Measurements from ENCODE around the gene CTAGE9.

Gene CTAGE9

DNA sequence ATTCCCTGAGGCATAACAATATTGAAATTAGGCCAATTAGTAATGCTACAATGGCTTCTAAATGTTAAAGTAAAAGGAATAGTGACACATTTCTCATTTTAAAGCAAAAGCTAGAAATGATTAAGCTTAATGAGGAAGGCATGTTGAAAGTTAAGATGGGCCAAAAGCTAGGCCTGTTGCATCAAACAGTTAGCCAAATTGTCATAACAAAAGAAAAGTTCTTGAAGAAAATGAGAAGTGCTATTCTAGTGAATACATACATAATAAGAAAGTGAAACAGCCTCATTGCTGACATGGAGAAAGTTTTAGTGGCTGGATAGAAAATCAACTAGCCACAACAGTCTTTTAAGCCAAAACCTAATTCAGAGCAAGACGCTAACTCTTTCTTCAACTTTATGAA is 22.5 kb downstream of the CTAGE9 start:
- H3K27ac ChIP-seq: no peak overlapping the region
- H3K4me3 ChIP-seq (IDR thresholded peaks at IDR 0.05; ENCODE audit: insufficient read depth, low read depth, low read length): no peak overlapping the region
- TF ChIP-seq, protein P1, sequence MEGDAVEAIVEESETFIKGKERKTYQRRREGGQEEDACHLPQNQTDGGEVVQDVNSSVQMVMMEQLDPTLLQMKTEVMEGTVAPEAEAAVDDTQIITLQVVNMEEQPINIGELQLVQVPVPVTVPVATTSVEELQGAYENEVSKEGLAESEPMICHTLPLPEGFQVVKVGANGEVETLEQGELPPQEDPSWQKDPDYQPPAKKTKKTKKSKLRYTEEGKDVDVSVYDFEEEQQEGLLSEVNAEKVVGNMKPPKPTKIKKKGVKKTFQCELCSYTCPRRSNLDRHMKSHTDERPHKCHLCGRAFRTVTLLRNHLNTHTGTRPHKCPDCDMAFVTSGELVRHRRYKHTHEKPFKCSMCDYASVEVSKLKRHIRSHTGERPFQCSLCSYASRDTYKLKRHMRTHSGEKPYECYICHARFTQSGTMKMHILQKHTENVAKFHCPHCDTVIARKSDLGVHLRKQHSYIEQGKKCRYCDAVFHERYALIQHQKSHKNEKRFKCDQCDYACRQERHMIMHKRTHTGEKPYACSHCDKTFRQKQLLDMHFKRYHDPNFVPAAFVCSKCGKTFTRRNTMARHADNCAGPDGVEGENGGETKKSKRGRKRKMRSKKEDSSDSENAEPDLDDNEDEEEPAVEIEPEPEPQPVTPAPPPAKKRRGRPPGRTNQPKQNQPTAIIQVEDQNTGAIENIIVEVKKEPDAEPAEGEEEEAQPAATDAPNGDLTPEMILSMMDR (conservative IDR thresholded peaks at IDR 0.05; ENCODE audit: low read depth, low read length): no peak
- H3K4me2 ChIP-seq: no peak overlapping the region
- no peaks in the 10 kb centered on the region for H3K27me3 ChIP-seq (ENCODE audit: insufficient read depth, low read depth)
- no peaks in the 10 kb centered on the region for H4K20me1 ChIP-seq (ENCODE audit: insufficient read depth)
- H3K4me1 ChIP-seq (ENCODE audit: low read depth, poor library complexity, severe bottlenecking): peaks cover 6% of the 10 kb centered on the region
- H2AFZ ChIP-seq (ENCODE audit: low read depth): no peak overlapping the region
- no peaks in the 10 kb centered on the region for H3K36me3 ChIP-seq (ENCODE audit: insufficient read depth)
- H3K79me2 ChIP-seq (ENCODE audit: insufficient read depth, low read depth): no peaks in the 10 kb centered on the region
- no peak overlapping the region for H3K9ac ChIP-seq

DNA sequence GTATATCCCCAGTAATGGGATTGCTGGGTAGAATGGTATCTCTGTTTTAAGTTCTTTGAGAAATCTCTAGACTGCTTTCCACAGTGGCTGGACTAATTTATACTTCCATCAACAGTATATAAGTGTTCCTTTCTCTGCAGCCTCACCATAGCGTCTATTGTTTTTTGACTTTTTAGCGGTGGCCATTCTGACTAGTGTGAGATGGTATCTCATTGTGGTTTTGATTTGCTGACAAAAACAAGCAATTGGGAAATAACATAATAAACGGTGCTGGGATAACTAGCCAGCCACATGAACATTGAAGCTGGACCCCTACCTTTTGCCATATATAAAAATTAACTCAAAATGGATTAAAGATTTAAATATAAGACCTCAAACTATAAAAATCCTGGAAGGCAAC is 23.8 kb downstream of the CTAGE9 start:
- no peak overlapping the region for H3K9ac ChIP-seq
- peaks cover 6% of the 10 kb centered on the region for H3K4me1 ChIP-seq (ENCODE audit: low read depth, poor library complexity, severe bottlenecking)
- H3K4me3 ChIP-seq (IDR thresholded peaks at IDR 0.05; ENCODE audit: insufficient read depth, low read depth, low read length): no peak overlapping the region
- H3K27me3 ChIP-seq (ENCODE audit: insufficient read depth, low read depth): no peaks in the 10 kb centered on the region
- H3K27ac ChIP-seq: no peak overlapping the region
- H3K36me3 ChIP-seq (ENCODE audit: insufficient read depth): no peaks in the 10 kb centered on the region
- no peak overlapping the region for H2AFZ ChIP-seq (ENCODE audit: low read depth)
- no peak overlapping the region for H3K4me2 ChIP-seq
- TF ChIP-seq, protein P1 (conservative IDR thresholded peaks at IDR 0.05; ENCODE audit: low read depth, low read length): no peak
- H4K20me1 ChIP-seq (ENCODE audit: insufficient read depth): no peaks in the 10 kb centered on the region
- no peaks in the 10 kb centered on the region for H3K79me2 ChIP-seq (ENCODE audit: insufficient read depth, low read depth)

DNA sequence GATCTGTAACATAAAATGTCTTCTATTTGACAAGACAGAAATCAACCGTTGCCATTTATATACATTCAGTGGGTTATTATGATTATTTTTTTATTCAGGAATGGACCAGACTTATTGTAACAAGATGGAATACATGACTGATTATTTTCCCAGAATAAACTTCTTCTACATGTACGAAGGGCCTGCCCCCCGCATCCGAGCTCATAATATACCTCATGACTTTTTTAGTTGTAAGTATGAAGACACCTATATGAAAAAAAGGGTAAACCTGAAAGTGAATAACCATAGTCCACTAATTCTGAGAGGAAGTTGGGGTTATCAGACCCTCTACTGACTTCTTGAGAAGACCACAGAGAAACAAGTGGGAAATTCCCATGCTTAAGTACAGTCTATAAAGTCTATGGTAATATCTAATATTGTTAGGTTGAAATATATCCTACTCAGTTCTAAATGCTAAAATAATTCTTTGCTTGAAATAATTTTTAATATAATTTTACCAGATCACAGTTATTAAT is 25.5 kb downstream of the CTAGE9 start:
- Histone ChIP-seq H3K4me3 (IDR thresholded peaks at IDR 0.05; ENCODE audit: insufficient read depth, low read depth, low read length) (no peak overlapping the region), H3K36me3 (ENCODE audit: insufficient read depth) (no peaks in the 10 kb centered on the region), H3K9ac (no peak overlapping the region), H3K4me2 (no peak overlapping the region), H3K79me2 (ENCODE audit: insufficient read depth, low read depth) (no peaks in the 10 kb centered on the region), H3K27me3 (ENCODE audit: insufficient read depth, low read depth) (no peaks in the 10 kb centered on the region), H4K20me1 (ENCODE audit: insufficient read depth) (no peaks in the 10 kb centered on the region), H2AFZ (ENCODE audit: low read depth) (no peak overlapping the region), H3K27ac (no peak overlapping the region), H3K4me1 (ENCODE audit: low read depth, poor library complexity, severe bottlenecking) (peaks cover 6% of the 10 kb centered on the region)
- TF ChIP-seq, protein P1 (conservative IDR thresholded peaks at IDR 0.05; ENCODE audit: low read depth, low read length): no peak

DNA sequence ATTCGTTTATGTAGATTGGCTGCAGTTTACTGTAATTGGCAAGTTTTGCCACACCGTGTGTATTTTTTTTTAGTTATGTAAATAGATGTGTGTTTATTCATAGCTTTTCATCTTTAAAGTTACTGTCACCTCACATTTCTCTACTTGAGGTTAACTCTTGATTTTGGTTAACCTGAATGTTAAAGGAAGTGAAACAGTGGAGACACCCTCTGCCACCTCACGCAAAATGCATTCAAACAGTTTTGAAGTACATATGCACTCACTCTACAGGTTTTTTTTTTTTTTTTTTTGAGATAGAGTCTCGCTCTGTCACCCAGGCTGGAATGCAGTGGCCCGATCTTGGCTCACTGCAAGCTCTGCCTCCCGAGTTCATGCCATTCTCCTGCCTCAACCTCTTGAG is 27.3 kb downstream of the CTAGE9 start:
- H3K79me2 ChIP-seq (ENCODE audit: insufficient read depth, low read depth): no peaks in the 10 kb centered on the region
- H3K27me3 ChIP-seq (ENCODE audit: insufficient read depth, low read depth): no peaks in the 10 kb centered on the region
- H3K36me3 ChIP-seq (ENCODE audit: insufficient read depth): no peaks in the 10 kb centered on the region
- H3K27ac ChIP-seq: no peak overlapping the region
- no peak overlapping the region for H2AFZ ChIP-seq (ENCODE audit: low read depth)
- H3K4me3 ChIP-seq (IDR thresholded peaks at IDR 0.05; ENCODE audit: insufficient read depth, low read depth, low read length): no peak overlapping the region
- peaks cover 5% of the 10 kb centered on the region for H3K4me1 ChIP-seq (ENCODE audit: low read depth, poor library complexity, severe bottlenecking)
- TF ChIP-seq, protein P1 (conservative IDR thresholded peaks at IDR 0.05; ENCODE audit: low read depth, low read length): no peak
- no peak overlapping the region for H3K4me2 ChIP-seq
- H3K9ac ChIP-seq: no peak overlapping the region
- no peaks in the 10 kb centered on the region for H4K20me1 ChIP-seq (ENCODE audit: insufficient read depth)
